GDM1 (cell line): Measurements from ENCODE around the gene TXNRD2.
"Not testable (repeated sequence)": the region's sequence is repeated elsewhere in the genome, so short reads cannot be mapped to it uniquely, and the experiment has no call there.

ENCODE experiments used
- DNase-seq: peaks from one replicate; lab custom pipeline; 2025; lab: John Stamatoyannopoulos, UW

TXNRD2 gene

DNA sequence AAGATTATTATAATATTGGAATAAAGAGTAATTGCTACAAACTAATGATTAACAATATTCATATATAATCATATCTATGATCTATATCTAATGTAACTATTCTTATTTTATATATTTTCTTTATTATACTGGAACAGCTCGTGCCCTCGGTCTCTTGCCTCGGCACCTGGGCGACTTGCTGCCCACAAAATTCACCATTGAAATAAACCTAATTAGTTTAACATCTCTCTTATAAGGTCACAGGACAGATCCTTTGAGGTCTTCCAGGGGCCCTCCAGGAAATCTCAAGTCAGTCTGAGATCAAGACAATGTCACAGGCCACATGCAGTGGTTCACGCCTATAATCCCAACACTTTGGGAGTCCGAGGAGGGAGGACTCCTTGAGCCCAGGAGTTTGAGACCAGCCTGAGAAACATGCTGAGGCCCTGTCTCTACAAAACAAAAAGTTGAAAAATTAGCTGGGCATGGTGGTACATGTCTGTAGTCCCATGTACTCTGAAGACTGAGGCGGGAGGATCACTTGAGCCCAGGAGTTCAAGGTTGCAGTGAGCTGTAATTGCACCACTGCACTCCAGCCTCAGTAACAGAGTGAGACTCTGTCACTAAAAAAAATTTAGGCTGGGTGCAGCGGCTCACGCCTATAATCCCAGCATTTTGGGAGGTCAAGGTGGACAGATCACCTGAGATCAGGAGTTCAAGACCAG, 6.6 kb upstream of the TXNRD2 start:
- DNase-seq = no peak

DNA sequence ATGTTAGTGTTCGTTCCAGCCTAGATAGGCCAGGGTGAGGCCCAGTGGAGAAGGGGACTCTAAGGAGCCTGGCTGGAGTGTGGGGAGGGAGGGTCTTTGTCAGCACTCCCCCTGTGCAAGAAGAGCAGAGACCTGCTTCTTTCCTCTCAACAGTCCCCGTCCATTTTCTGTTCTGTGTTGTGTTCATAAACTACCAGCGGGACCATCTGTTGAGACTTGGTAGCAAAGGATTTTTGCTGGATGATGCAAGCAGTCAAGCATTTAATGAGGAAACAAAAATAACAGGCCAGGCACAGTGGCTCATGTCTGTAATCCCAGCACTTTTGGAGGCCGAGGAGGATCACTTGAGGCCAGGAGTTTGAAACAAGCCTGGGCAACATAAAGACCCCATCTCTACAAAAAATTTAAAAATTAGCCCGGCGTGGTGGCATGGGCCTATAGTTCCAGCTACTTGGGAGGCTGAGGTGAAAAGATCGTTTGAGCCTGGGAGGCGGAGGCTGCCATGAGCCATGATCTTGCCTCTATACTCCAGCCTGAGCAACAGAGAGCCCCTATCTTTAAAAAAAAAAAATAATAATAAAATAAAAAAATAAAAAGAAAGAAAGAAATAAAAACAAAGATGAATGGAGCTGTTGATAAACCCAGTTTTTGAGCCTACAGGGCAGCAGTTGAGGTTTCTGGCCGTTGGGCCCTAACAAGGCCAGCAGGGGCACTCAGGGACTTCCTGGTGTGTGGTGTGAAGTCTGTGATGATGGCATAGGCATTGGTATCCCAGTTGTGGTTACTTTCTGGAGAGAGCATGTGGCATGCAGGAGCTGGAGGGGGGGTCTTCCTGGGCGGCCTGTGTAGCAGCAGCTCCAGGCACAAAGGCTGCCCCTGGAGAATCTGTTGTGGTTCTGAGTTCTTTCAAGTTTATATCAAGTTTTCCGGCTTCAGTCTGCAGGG, 1.7 kb upstream of the TXNRD2 start:
- DNase-seq = no peak

DNA sequence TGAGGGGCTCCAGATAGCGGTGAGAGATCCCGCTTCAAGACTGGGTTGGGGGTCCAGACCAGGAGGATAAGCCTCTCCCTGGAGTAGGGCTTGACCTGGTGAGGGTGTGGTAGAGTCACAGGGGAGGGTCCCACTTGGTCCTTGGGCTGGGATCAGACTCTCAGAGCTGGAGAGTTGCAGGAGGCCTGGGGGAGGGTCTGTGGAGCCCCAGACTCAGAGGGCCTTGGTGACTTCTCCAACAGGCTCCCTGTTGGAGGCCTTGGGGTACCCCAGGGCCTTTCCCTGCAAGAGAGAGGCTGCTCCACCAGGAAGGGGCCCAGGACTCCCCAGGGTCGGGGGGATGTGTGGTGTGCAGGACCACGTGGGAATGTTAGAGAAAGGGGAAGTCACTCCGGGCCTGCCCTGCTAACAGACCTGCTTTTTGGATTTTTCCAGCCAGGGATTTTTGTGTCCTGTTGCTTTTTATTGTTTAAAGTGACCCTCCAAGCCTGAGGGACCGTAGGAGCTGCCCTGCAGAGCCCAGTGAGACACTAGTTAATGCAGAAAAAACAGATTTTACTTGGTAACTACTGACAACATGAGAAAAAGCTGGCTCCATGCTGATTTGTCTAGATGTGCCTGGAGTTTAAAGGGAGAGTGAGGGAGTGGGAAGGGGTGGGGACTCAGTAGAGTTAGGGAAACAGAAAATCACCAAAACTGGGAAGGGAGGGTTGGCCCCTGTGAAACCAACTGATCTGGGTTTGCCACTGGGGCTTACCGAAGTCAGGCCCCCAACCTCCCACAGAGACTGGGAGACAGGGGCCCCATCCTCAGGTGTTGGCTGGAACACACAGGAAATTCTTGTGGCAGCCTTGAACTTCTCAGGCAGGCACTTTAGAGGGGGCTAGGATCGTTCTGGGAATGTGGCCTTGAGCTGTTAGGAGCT, 801 bp upstream of the TXNRD2 start:
- peak; percentile 47 for DNase-seq

DNA sequence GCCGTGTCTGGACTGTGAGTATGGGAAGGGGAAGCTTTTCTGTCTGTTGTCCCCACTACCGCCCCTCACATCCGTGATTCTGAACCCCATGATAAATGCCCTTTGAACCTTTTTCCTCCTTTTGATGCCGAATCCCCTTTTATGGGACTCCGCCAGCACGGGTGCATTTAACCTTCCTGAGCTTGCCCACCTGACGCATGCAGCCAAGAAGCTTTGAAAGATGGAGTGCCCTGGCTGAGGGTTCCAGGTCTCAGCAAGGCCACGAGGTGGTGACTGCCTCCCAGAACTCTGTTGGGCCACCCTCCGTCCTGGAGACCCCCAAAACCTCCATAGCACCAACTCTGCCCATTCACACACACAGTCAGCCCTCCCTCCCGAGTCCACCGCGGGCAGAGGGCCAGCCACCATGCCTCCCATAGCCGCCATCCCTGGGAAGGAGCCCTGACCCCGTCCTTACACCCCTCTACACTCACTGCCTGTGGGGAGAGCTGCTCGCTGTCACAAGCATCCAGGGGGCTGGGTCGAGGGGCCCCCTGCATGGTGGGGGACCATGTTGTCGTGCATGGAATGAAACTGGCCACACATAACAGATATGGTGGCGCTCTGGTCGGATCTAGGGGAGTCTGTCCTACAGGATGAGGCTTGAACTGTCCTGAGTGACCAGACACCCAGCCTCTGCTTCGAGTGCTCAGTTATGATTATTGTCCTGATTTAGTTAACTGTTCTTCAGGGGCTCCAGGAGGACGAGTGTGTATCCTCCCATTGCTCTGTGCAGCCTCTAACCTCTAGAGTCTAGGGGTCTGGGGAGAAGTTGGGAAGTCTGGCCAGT, 868 bp downstream of the TXNRD2 start:
- no peak for DNase-seq

DNA sequence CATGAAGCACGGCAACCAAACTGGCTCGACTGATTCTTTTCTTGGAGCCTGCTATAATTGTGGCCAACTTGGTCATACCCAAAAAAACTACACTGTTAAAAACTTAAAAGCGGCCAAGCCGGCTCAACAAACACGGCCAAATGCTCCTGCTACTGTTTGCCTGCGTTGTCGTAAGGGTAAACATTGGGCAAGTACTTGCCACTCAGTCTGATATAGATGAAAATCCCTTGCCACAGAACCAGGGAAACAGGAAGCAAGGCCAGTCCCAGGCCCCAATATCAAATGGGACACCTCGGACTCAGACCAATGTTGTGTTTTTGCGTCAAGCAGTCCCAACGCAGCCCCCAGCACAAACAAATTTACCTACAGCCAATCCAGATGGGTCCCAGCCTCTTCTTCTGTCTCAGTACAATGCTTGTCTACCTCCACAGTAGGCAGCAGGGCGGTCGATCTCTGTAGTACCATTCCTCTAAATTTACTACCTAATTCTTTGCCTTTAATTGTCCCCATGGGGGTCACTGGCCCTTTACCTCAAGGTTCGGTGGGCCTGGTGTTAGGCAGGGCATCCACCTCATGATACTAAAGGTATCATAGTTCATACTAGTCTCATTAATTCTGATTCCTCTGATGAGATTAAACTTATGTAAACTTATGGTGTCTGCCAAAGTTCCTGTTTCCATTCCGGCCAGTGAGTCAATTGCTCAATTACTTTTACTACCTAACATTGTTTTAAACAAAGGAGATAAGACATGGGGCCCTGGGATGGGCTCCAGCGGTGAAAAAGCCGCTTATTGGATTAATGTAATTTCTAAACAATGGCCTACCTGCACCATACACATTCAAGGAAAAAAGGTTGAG, 3.8 kb downstream of the TXNRD2 start:
- DNase-seq = no peak

DNA sequence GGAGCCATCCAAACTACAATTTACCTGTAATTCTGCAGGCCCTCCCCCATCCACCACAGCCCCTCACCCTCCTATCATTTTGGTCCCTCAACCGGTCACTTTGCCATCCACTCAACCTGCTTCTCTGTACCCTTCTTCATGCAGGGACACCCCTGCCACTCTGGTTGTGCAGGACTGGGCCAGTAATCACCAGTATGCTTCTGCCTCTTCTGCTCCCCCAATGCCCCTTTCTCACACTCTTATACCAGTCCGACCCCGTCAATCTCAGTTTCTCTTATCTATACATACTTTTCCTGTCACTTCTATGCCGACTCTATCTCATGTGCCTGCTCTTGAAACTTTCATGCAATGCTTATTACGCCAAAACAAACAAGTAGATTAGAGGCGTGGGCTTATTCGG, 5.1 kb downstream of the TXNRD2 start:
- no peak for DNase-seq

DNA sequence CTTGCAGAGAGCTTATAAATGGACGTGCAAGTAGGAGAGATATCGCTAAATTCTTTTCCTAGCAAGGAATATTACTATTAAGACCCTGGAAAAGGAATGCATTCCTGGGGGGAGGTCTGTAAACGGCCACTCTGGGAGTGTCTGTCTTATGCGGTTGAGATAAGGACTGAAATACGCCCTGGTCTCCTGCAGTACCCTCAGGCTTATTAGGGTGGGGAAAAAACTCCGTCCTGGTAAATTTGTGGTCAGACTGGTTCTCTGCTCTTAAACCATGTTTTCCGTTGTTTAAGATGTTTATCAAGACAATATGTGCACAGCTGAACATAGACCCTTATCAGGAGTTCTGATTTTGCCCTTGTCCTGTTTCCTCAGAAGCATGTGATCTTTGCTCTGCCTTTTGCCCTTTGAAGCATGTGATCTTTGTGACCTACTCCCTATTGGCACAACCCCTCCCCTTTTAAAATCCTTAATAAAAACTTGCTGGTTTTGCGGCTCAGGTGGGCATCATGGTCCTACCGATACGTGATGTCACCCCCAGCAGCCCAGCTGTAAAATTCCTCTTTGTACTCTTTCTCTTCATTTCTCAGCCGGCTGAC, 6.4 kb downstream of the TXNRD2 start:
- not testable (repeated sequence) for DNase-seq

DNA sequence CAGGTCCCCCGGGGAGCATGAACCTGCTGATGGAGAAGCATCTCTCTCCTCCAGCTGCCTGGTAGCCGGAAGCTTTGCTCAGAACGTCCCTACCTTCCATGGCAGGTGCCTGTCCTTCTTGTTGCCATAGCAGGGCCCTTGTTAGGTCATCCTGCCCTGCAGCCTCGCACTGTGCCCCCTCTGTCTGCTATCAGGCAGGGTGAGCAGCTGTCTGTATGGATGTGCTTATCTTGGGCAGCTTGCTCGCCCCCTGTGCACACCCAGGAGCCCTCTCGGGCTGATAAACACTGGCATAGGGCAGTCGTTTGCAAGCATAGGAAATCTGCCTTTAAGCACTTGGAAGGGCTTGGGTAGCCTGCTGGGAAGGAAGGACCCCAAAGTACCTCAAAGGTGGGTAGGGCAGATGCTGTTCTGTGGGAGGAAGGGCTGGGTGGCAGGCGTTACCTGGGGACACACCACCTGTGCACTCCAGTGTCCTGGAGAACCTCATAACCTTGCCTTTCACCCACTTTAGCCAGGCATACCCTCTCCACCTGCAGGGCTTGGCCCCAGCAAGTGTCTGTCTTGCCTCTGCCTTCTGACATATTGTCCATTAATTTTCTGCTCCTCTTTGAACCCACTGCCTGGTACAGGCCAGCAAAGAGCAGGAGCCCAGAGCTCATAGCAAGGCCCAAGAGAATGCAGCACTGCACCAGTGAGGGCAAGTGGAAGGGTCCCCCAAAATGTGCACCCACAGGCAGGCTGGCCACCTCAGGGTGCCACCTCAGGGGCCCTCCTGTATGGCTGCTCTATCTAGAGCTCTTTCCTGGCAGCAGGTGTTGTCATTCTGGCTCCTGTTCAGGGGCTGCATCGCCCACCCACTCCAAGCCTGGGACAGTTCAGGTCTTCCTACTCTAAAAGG, 8.0 kb downstream of the TXNRD2 start:
- no peak for DNase-seq

DNA sequence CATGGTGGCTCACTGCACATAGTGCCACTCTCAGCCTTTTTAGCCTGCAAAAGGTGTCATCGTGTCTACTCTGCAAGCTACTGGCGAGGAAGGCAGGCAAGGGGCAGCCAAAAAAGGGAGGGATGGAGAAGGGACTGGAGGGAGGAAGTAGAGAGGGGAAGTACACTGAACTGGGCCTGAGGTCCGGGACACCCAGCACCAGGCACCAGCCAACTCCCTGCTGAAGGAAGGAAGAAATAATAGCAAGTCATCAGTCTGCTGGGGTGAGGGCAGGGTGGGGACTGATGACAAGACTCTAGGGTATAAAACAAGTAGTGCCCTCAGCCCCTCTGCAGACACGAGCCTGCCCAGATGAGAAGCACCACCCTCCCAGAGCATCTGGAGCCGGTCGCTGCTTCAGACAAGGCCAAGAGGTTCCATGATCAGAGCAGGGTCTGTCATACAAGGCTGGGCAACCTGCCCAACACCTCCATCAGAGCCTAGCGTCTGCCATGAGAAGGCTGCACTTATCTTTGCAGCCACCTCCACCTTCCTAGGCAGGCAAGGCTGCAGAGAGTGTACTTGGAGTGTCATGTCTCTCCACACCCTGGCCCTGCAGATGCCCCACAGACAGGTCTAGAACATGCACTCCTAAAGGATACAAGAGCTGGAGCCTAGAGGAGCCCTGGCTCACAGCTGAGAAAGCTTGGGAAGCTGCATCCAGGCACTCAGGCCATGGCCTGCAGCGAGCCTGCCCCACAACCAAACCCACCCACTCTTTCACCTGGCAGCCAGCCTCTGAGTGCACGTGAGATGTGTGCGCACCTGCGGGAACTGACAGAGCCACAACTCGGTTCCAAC, 9.0 kb downstream of the TXNRD2 start:
- peak; percentile 25 for DNase-seq

DNA sequence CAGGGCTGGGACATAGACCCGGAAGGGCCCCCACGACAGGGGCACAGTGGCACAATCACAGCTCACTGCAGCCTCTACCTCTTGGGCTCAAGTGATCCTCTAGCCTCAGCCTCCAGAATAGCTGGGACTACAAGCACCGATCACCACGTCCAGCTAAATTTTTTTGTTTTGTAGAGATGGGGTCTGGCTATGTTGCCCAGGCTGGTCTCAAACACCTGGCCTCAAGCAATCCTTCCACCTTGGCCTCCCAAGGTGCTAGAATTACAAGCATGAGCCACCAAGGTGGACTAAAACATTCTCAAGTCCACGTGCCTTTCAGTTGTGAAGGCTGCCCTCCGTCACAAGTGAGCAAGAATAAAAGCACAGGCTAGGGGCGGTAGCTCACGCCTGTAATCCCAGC, 10.1 kb downstream of the TXNRD2 start:
- DNase-seq = no peak

DNA sequence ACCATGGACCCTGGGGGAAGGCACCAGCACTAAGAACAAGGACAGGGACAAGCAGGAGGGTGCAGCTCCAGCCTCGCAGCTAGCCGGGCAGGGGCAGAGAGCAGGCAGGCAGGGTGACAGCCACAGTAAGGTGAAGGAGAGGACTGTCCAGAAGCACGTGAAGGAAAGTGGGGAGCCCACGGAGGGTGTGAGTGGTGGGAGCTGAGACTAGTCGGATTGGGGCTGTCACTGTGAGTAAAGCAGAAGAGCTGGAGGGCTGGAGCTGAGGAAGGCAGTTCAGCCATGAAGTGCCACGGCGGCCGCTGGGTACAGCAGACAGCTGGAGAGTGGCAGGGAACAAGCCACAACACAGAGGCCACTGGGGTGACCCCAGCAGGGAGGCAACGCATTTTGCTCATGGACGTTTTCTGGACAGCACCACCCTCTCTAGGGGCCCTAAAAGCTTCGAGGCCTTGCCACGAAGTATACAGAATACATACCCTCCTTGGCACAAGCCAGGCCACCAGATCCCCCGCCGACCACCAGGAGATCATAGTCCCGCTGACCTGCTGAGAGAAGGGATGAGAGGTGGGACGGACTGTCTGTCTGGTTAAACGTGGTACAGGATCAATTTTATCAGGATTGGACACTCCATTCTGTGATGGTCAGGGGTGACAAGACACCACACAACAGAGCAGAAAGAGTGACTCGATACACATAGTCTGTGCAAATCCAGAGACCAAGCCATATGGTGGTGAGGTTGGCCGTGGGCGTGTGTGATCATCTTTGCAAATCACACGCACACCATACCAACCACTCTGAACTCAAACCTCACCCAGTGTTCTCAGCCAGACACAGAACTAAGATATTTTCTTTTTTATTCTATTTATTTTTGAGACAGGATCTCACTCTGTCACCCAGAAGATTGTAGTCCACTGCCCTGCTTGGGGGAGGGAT, 10.8 kb downstream of the TXNRD2 start:
- DNase-seq = no peak

DNA sequence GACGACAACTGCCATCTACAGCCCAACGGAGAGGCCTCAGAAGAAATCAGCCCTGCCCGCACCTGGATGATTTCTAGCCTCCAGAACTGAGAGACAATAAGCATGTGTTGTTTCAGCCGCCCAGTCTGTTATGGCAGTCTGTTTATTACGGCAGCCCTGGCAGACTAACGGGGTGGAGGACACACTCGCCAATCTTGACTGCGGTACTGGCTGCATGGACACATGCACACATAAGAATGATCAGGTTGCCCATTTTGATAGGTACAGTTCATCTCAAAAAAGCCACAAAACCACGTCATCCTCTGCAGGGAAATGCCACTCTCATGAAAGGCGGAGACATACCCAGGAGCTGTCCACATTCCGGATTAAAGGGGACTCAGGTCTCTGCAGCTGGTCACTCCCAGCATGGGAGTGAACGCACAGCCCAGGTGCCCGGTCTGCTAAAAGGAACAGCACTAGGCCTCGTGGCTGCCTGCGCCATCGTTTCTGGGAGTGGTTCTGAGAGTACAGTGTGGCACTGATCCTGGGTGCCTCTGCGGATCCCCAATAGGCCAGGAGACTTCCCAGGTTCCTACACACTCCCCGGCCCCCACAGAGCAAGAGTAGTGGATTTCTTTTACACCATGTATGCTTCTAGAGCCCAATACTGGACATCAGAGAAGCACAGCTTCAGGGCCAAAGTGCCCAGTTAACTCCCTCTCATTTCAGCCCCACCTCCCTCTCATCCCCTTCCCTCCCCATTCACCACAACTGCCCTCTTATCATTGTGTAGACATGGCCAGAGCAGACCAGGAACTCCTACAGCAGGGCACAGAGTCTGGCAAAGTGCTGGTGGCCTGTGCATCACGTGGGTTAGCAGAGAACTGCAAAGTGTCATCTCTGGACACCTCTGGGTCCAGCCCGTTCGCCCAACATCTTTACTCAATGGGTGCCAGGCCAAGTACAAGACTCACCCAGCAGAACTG, 11.8 kb downstream of the TXNRD2 start:
- DNase-seq = no peak

DNA sequence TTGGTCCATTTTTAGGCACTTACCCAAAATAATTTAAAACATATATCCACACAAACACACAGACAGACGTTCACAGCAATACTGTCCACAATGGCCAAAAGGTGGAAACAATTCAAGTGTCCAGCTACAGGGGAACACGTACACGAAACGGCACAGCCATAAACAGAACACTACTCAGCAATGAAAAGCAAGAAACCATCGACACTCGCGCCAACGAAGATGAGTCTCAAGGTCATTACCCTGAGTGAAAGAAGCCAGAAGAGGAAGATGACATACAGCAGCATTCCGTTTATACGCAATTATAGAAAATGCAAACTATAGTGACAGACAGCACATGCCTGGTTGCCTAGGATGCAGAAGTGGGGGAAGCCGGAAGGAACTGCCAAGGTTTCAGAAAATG, 13.4 kb downstream of the TXNRD2 start:
- DNase-seq = no peak

DNA sequence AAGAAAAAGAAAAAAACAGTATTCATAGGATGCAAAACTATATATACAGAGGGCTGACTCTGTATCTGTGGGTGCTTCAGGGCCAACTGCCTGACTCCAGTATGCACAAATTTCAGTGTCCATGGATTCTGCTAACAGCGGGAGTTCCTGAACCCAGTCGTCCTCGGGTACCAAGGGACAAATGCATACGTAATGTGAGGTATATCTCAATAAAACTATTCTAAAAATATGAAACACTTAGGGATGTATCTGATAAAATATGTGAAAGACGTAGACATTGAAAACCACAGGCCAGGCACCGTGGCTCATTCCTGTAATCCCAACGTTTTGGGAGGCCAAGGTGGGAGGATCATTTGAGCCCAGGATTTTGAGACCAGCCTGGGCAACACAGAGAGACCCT, 13.9 kb downstream of the TXNRD2 start:
- no peak for DNase-seq

DNA sequence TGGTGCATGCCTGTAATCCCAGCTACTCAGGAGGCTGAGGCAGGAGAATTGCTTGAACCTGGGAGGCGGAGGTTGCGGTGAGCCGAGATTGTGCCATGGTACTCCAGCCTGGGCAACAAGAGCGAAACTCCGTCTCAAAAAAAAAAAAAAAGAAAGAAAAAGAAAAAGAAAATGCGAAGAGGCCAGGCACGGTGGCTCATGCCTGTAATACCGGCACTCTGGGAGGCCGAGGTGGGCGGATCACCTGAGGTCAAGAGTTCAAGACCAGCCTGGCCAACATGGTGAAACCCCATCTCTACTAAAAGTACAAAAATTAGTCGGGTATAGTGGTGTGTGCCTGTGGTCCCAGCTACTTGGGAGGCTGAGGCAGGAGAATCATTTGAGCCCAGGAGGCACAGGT, 15.6 kb downstream of the TXNRD2 start:
- DNase-seq = not testable (repeated sequence)
